DOHH2 (cell line): ENCODE measurements around the gene UBE4B.

Source experiments
- EZH2phosphoT487 ChIP-seq: fragments of 200-600 bp; sonication (generic); IDR thresholded peaks from 2 replicates; pipeline ENCODE4 v1.6.1; 2017; ENCODE audit warnings: borderline replicate concordance, mild to moderate bottlenecking, antibody characterized with exemption, low read length, moderate library complexity, mixed read lengths
- TF ChIP-seq, protein P1 (sequence below): fragments of 200-600 bp; sonication (generic); IDR thresholded peaks from one replicate; pipeline ENCODE4 v1.5.1; 2014; ENCODE audit warnings: antibody characterized with exemption, mild to moderate bottlenecking, low read depth, low read length; ENCODE audit not compliant: poor library complexity, severe bottlenecking

DNA sequence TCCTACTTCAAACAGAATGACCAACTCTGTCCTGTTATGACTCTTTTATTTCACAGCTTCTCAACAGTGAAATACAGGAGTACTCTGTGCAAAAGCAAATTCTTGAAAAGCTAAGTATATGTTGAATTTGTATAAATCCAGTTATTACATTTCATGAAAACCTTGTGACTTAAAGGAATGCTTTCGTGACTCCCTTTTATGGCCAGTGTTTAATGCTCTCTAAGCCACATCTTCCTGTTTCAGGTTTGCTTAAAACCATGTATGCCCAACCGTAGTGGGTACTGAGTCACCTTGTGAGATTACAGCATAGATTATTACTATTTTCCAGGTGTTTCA, 137.4 kb downstream of the UBE4B start:
- TF ChIP-seq, protein P1, sequence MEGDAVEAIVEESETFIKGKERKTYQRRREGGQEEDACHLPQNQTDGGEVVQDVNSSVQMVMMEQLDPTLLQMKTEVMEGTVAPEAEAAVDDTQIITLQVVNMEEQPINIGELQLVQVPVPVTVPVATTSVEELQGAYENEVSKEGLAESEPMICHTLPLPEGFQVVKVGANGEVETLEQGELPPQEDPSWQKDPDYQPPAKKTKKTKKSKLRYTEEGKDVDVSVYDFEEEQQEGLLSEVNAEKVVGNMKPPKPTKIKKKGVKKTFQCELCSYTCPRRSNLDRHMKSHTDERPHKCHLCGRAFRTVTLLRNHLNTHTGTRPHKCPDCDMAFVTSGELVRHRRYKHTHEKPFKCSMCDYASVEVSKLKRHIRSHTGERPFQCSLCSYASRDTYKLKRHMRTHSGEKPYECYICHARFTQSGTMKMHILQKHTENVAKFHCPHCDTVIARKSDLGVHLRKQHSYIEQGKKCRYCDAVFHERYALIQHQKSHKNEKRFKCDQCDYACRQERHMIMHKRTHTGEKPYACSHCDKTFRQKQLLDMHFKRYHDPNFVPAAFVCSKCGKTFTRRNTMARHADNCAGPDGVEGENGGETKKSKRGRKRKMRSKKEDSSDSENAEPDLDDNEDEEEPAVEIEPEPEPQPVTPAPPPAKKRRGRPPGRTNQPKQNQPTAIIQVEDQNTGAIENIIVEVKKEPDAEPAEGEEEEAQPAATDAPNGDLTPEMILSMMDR = no peak
- TF ChIP-seq EZH2phosphoT487 = no peak
